ENCODE results near the gene CMC2.

- TF ChIP-seq CTCF (conservative IDR thresholded peaks at IDR 0.05; ENCODE audit: low read length) (no peak), EZH2phosphoT487 (IDR thresholded peaks at IDR 0.05; ENCODE audit: borderline replicate concordance, low read depth, low read length) (no peak)
Measured at GRCh38 chr16:81005610-81006161, 999 bp downstream of the CMC2 start.

Data from OCI-LY7 (cell line).